ENCODE measurements around the gene FBRS. TPM values are rescaled to one million over a fixed set of nuclear protein-coding genes. Genes with fewer than 3 reads are reported as not detected.

Gene FBRS
- total and polyA plus RNA-seq, 2 of the 8 experiments (the other 6 are each of a cell fraction or from before 2014, with no cell fraction given), result 2.4 to 13.9 TPM

DNA sequence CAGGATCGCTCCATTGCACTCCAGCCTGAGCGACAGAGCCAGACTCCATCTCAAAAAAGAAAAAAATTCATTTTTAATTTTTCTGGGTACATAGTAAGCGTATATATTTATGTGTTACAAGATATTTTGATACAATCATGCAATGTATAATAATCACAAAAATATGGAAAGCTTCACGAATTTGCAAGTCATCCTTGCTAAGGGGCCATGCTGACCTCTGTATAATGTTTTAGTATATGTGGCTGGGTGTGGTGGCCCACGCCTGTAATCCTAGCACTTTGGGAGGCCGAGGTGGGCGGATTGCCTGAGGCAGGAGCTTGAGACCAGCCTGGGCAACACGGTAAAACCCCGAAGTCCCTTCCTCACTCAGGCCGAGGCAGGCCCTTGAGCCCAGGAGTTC is 16.9 kb downstream of the FBRS start (continued):
- TF ChIP-seq SUZ12 (IDR thresholded peaks at IDR 0.05; ENCODE audit: low read length) (no peak), KDM1A (IDR thresholded peaks at IDR 0.05; ENCODE audit: borderline replicate concordance, low read length) (no peak), ATF3 (IDR thresholded peaks at IDR 0.05; ENCODE audit: insufficient read depth, low read depth, low read length) (no peak), RNF2 (IDR thresholded peaks at IDR 0.05; ENCODE audit: borderline replicate concordance, low read depth, low read length, missing control alignments, poor library complexity, severe bottlenecking) (no peak), HDAC6 (IDR thresholded peaks at IDR 0.05; ENCODE audit: low read depth, low read length) (no peak), SAP30 (IDR thresholded peaks at IDR 0.05; ENCODE audit: insufficient read depth, insufficient replicate concordance, low read length) (no peak), SP4 (IDR thresholded peaks at IDR 0.05; ENCODE audit: low read length) (no peak)
